Activated naive CD4-positive, alpha-beta T cell treated with Interleukin-2 at 50 U/mL for 16 hours (primary cell): ENCODE results near the gene MRPL20.
"Not testable (repeated sequence)": the region's sequence is repeated elsewhere in the genome, so short reads cannot be mapped to it uniquely, and the experiment has no call there.

Source experiments
- DNase-seq: peaks from one replicate; pipeline ENCODE4 v3.0.0-alpha.2; 2020

The MRPL20 gene

GRCh38 chr1:1380860-1381259, 26.2 kb downstream of the MRPL20 start:
- no peak for DNase-seq

GRCh38 chr1:1377540-1378205, 29.4 kb downstream of the MRPL20 start:
- no peak for DNase-seq

GRCh38 chr1:1376551-1377226, 30.4 kb downstream of the MRPL20 start:
- DNase-seq = no peak

- peak; percentile 96 for DNase-seq
Measured at GRCh38 chr1:1374929-1375662, 32.0 kb downstream of the MRPL20 start, which contains the start of gene AURKAIP1. AURKAIP1 (minus strand) TSS chr1:1375207; CDS start chr1:1374756, 451 bp downstream.

GRCh38 chr1:1374589-1374928, 32.5 kb downstream of the MRPL20 start:
- no peak for DNase-seq

GRCh38 chr1:1373815-1374588, 33.1 kb downstream of the MRPL20 start:
- DNase-seq = no peak

- DNase-seq = no peak
Measured at GRCh38 chr1:1373051-1373814, 33.9 kb downstream of the MRPL20 start.

GRCh38 chr1:1371746-1372711, 35.1 kb downstream of the MRPL20 start:
- DNase-seq = peak; percentile 81

- DNase-seq = peak; percentile 50
Measured at GRCh38 chr1:1371364-1371745, 35.7 kb downstream of the MRPL20 start.

GRCh38 chr1:1370771-1371300, 36.3 kb downstream of the MRPL20 start:
- no peak for DNase-seq

GRCh38 chr1:1370094-1370493, 37.0 kb downstream of the MRPL20 start:
- DNase-seq = not testable (repeated sequence)

- no peak for DNase-seq
Measured at GRCh38 chr1:1367315-1367714, 39.8 kb downstream of the MRPL20 start.

GRCh38 chr1:1366699-1367066, 40.4 kb downstream of the MRPL20 start:
- no peak for DNase-seq

- no peak for DNase-seq
Measured at GRCh38 chr1:1365875-1366698, 41.0 kb downstream of the MRPL20 start.

GRCh38 chr1:1364266-1364665, 42.8 kb downstream of the MRPL20 start:
- DNase-seq = no peak

- DNase-seq = no peak
Measured at GRCh38 chr1:1361982-1362423, 45.1 kb downstream of the MRPL20 start.

GRCh38 chr1:1361233-1361981, 45.7 kb downstream of the MRPL20 start:
- DNase-seq = no peak

GRCh38 chr1:1360506-1361169, 46.5 kb downstream of the MRPL20 start:
- no peak for DNase-seq
